HTR-8/SVneo (cell line): ENCODE results near the gene RPUSD1.

Experiments
- DNase-seq: peaks from one replicate; pipeline ENCODE4 v3.0.0; 2011; ENCODE audit warnings: low spot score, mixed read lengths; ENCODE audit not compliant: insufficient read length
- FAIRE-seq: peaks from 2 replicates; lab custom pipeline; 2011; peaks lifted over from hg19 to GRCh38; lab: Jason Lieb, UNC

Gene RPUSD1

GRCh38 chr16:734981-735881 is 53.0 kb downstream of the RPUSD1 start:
- DNase-seq (no peak), FAIRE-seq (no peak)
